Activated CD8-positive, alpha-beta T cell treated with anti-CD3 and anti-CD28 coated beads for 36 hours (primary cell): ENCODE data around the gene NWD2. TPM values are rescaled to one million over a fixed set of nuclear protein-coding genes. Genes with fewer than 3 reads are reported as not detected.

ENCODE experiments used
- ATAC-seq: fragments of 200-7000 bp; cut with Tn5 transposase; one replicate; pipeline ENCODE4 v1.10.0; 2021; ENCODE audit warnings: mild to moderate bottlenecking, moderate library complexity
- CTCF ChIA-PET: fragments of 350-600 bp; sonication (Branson Sonifier 250); formaldehyde crosslinking; loops from one replicate; lab custom pipeline; 2021; ENCODE audit warnings: antibody characterized with exemption; lab: Charles Lee
- POLR2A ChIA-PET: fragments of 350-600 bp; sonication (Branson Sonifier 250); formaldehyde crosslinking; loops from one replicate; lab custom pipeline; 2021; ENCODE audit warnings: antibody characterized with exemption; lab: Charles Lee
- DNase-seq: peaks from one replicate; pipeline ENCODE4 v3.0.0-alpha.2; 2020
- H3K27ac Mint-ChIP-seq: one replicate; pipeline ENCODE4 v1.8.0; 2021; ENCODE audit warnings: mild to moderate bottlenecking, mixed read lengths
- H3K27me3 Mint-ChIP-seq: one replicate; pipeline ENCODE4 v1.8.0; 2021; ENCODE audit warnings: mixed read lengths
- H3K36me3 Mint-ChIP-seq: one replicate; pipeline ENCODE4 v1.8.0; 2021; ENCODE audit warnings: low read depth, mixed read lengths
- H3K4me1 Mint-ChIP-seq: one replicate; pipeline ENCODE4 v1.8.0; 2021; ENCODE audit warnings: low read depth, mixed read lengths
- H3K4me3 Mint-ChIP-seq: one replicate; pipeline ENCODE4 v1.8.0; 2021; ENCODE audit warnings: mild to moderate bottlenecking, moderate library complexity, mixed read lengths
- H3K9me3 Mint-ChIP-seq: one replicate; pipeline ENCODE4 v1.8.0; 2021; ENCODE audit warnings: mixed read lengths
- intact Hi-C: fragments of 100-400 bp; cut with micrococcal nuclease; formaldehyde crosslinking; loops from one replicate; pipeline ENCODE4 v1.10.0; 2022
- total RNA-seq, 2 experiments: library from RNA; stranded (reverse); gene quantifications; one replicate each; pipeline ENCODE4 v1.2.3, GENCODE V29; 2021
- TF ChIP-seq, protein P1 (sequence below): fragments of 200-600 bp; IDR thresholded peaks from one replicate; pipeline ENCODE4 v1.8.0; 2022; ENCODE audit warnings: antibody characterized with exemption, mild to moderate bottlenecking

NWD2 gene
- total RNA-seq, 2 experiments from 2014 or later, result not detected

DNA sequence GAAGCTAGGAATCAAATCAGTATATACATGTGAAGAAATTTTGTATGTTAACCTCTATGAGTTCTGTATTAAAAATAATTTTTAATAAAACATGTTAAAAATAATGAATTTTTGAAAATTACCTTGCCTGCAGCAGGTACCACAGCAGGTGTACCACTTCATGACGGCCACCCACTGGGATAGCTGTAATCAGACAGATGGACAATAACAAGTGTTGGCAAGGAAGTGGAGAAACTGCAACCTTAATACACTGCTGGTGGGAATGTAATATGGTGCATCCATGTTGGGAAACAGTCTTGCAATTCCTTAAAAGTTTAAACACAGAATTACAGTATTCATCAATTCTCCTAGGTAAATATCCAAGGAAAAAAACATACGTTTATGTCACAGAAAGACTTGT lies 232.1 kb downstream of the NWD2 start:
- ChIA-PET CTCF (no interaction called here), POLR2A (no interaction called here)
- Mint-ChIP-seq H3K4me3 (no peak overlapping the region), H3K4me1 (peaks cover 2% of the 10 kb centered on the region), H3K36me3 (no peaks in the 10 kb centered on the region), H3K27ac (no peak overlapping the region), H3K9me3 (peaks cover 3% of the 10 kb centered on the region), H3K27me3 (peaks cover 23% of the 10 kb centered on the region)
- DNase-seq (no peak), ATAC-seq (no peak)
- TF ChIP-seq, protein P1, sequence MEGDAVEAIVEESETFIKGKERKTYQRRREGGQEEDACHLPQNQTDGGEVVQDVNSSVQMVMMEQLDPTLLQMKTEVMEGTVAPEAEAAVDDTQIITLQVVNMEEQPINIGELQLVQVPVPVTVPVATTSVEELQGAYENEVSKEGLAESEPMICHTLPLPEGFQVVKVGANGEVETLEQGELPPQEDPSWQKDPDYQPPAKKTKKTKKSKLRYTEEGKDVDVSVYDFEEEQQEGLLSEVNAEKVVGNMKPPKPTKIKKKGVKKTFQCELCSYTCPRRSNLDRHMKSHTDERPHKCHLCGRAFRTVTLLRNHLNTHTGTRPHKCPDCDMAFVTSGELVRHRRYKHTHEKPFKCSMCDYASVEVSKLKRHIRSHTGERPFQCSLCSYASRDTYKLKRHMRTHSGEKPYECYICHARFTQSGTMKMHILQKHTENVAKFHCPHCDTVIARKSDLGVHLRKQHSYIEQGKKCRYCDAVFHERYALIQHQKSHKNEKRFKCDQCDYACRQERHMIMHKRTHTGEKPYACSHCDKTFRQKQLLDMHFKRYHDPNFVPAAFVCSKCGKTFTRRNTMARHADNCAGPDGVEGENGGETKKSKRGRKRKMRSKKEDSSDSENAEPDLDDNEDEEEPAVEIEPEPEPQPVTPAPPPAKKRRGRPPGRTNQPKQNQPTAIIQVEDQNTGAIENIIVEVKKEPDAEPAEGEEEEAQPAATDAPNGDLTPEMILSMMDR, result no peak
- intact Hi-C loops, result no loop called here

DNA sequence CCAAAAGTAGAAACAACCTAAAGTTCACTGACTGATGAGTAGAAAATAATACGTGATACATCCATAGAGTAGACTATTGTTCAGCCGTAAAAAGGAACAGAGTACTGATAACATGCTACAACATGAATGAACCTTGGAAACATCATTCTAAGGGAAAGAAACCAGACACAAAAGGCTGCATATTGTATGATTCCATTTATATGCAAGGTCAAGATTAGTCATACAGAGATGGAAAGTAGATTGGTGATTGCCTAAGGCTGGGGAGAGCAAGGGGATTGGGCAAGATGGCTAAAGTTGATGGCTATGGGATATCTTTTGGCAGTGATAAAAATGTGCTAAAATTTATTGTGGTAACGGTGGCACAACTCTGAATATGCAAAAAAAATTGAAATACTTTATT lies 232.6 kb downstream of the NWD2 start:
- peaks cover 6% of the 10 kb centered on the region for H3K9me3 Mint-ChIP-seq
- TF ChIP-seq, protein P1, result no peak
- peaks cover 2% of the 10 kb centered on the region for H3K4me1 Mint-ChIP-seq
- intact Hi-C loops, result no loop called here
- DNase-seq (no peak), ATAC-seq (no peak)
- ChIA-PET CTCF (no interaction called here), POLR2A (no interaction called here)
- H3K4me3 Mint-ChIP-seq, result no peak overlapping the region
- H3K36me3 Mint-ChIP-seq, result no peaks in the 10 kb centered on the region
- H3K27ac Mint-ChIP-seq, result no peak overlapping the region
- H3K27me3 Mint-ChIP-seq, result peaks cover 20% of the 10 kb centered on the region

DNA sequence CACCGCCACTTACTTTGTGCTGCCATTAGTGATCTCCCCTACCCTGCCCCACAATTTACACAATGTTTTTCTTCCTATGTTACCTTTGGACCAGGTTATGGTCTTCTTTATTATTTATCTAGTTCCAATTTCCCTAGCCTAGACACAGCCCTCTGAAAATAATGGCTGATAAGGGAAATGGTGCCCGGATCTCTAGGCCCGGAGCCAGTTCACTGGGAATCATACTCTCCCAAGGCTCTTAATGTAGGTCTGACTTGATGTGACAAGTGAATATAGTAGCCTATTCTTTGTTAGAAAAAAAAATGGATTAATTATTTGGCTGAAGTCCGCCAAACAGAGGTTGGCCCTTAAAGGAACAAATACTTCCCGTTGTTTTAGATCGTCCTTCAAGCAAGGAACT lies 233.6 kb downstream of the NWD2 start:
- Mint-ChIP-seq H3K4me1 (peaks cover 2% of the 10 kb centered on the region), H3K9me3 (peaks cover 6% of the 10 kb centered on the region), H3K4me3 (no peak overlapping the region), H3K27me3 (peaks cover 16% of the 10 kb centered on the region), H3K36me3 (no peaks in the 10 kb centered on the region), H3K27ac (no peak overlapping the region)
- intact Hi-C loops, result no loop called here
- TF ChIP-seq, protein P1, result no peak
- ChIA-PET CTCF (no interaction called here), POLR2A (no interaction called here)
- ATAC-seq (no peak), DNase-seq (no peak)

DNA sequence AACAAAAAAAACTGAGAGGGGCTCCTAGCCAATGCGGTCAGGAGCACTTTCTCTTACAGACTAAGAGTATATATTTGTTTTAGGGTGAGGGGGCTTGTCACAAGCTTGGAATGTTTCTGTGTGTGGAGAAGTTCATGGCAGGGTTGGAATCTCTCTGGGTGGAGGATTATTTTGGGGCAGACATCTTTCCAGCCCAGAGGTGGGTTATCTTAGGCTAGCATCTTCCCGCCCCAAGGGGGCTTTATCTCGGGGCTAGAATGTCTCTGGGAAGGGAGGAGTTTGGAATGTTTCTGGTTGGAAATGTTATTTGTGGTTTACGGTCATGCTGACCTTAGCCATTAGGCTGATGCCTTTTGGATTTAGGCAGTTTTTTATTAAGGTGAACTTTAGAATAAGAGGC lies 236.0 kb downstream of the NWD2 start:
- H3K9me3 Mint-ChIP-seq, result peaks cover 6% of the 10 kb centered on the region
- ChIA-PET CTCF (no interaction called here), POLR2A (no interaction called here)
- H3K36me3 Mint-ChIP-seq, result no peaks in the 10 kb centered on the region
- H3K27ac Mint-ChIP-seq, result no peak overlapping the region
- peaks cover 10% of the 10 kb centered on the region for H3K27me3 Mint-ChIP-seq
- TF ChIP-seq, protein P1, result no peak
- peaks cover 2% of the 10 kb centered on the region for H3K4me1 Mint-ChIP-seq
- H3K4me3 Mint-ChIP-seq, result no peak overlapping the region
- DNase-seq (no peak), ATAC-seq (no peak)
- intact Hi-C loops, result no loop called here

DNA sequence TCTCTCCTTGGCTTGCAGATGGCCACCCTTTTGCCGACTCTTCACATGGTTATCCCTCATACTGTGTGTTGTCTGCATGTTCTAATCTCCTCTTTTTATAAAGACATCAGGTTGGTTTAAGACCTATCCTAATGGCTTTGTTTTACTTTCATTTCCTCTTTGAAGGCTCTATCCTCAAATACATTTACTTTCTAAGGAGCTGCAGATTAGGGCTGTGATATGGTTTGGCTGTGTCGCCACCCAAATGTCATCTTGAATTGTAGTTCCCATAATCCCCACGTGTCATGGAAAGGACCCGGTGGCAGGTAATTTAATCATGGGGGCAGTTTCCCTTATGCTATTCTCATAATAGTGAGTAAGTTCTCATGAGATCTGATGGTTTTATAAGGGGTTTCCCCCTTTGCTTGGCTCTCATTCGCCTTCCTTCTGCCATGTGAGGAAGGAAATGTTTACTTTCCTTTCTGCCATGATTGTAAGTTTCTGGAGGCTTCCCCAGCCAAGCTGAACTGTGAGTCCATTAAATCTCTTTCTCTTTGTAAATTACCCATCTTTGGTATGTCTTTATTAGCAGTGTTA lies 237.1 kb downstream of the NWD2 start:
- Mint-ChIP-seq H3K27me3 (peaks cover 6% of the 10 kb centered on the region), H3K4me3 (no peak overlapping the region), H3K9me3 (peaks cover 6% of the 10 kb centered on the region), H3K4me1 (peaks cover 2% of the 10 kb centered on the region), H3K27ac (no peak overlapping the region), H3K36me3 (no peaks in the 10 kb centered on the region)
- POLR2A ChIA-PET, result no interaction called here
- TF ChIP-seq, protein P1, result no peak
- CTCF ChIA-PET, result no interaction called here
- intact Hi-C loops, result no loop called here
- ATAC-seq (peak; percentile 45), DNase-seq (peak; percentile 18)
